Activated CD8-positive, alpha-beta memory T cell treated with anti-CD3 and anti-CD28 coated beads, Interleukin-2, amount 10 ng/mL, durations not matched to agents 7 days and 5 days (primary cell): ENCODE results near the gene SSBP3. TPM values are rescaled to one million over a fixed set of nuclear protein-coding genes. Genes with fewer than 3 reads are reported as not detected.

Source experiments
- ATAC-seq: fragments of 150-1000 bp; cut with Tn5 transposase; one replicate; pipeline ENCODE4 v1.10.0; 2021; ENCODE audit warnings: moderate library complexity
- CTCF ChIA-PET: fragments of 350-600 bp; sonication (Branson Sonifier 250); formaldehyde crosslinking; loops from one replicate; lab custom pipeline; 2021; ENCODE audit warnings: antibody characterized with exemption; lab: Charles Lee
- DNase-seq: peaks from one replicate; pipeline ENCODE4 v3.0.0-alpha.2; 2020
- H3K27ac Mint-ChIP-seq: one replicate; pipeline ENCODE4 v1.8.0; 2021; ENCODE audit warnings: mild to moderate bottlenecking, mixed read lengths
- H3K27me3 Mint-ChIP-seq: one replicate; pipeline ENCODE4 v1.8.0; 2021; ENCODE audit warnings: mixed read lengths
- H3K36me3 Mint-ChIP-seq: one replicate; pipeline ENCODE4 v1.8.0; 2021; ENCODE audit warnings: mild to moderate bottlenecking, mixed read lengths
- H3K4me1 Mint-ChIP-seq: one replicate; pipeline ENCODE4 v1.8.0; 2021; ENCODE audit warnings: mixed read lengths
- H3K4me3 Mint-ChIP-seq: one replicate; pipeline ENCODE4 v1.8.0; 2021; ENCODE audit warnings: mild to moderate bottlenecking, moderate library complexity, mixed read lengths
- H3K9me3 Mint-ChIP-seq: one replicate; pipeline ENCODE4 v1.8.0; 2022; ENCODE audit warnings: low read depth, mixed read lengths
- total RNA-seq, 2 experiments: library from RNA; stranded (reverse); gene quantifications; one replicate each; pipeline ENCODE4 v1.2.3, GENCODE V29; 2021

The SSBP3 gene
- total RNA-seq, 2 experiments from 2014 or later: 88.7 to 116 TPM

DNA sequence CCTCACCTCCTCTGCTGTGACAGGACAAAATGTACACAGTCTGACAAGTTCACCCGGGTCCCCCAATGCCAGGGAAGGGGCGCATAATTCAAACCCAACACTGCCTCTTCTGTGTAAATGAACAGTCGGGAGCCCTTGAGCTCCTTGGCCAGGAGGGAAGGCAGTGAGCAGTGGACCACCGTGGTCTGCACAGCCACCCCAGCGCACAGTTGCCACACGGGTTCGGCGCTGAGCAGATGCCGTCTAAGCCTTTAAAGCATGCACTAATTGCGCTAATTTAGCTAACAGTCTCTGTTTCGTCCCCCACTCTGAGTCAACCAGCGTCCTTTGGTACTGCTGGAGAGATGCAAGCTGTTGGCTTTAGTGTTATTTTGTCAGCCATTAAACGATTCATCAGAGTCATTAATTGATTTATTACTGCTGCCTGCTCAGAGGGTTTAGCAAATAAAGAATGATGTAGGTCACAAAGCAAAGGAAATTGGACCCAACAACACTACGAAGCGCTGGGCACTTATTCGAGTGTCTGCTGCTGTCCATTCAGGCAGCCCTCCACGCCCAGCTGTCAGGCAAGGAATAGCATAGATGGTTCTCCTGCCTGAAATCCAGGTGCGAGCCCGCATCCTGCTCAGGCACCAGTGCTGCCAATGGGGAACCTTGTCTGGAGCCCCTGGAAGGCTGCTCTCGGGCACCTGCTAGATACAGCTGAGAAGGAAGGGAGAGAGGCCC, 114.8 kb downstream of the SSBP3 start:
- Mint-ChIP-seq H3K4me3 (no peak overlapping the region), H3K27me3 (no peaks in the 10 kb centered on the region), H3K36me3 (no peaks in the 10 kb centered on the region), H3K27ac (peak overlapping the region; percentile 16), H3K9me3 (no peaks in the 10 kb centered on the region), H3K4me1 (peaks cover 81% of the 10 kb centered on the region)
- ATAC-seq (no peak), DNase-seq (no peak)
- CTCF ChIA-PET: interaction anchor here (0.7 to 1.3 kb wide), 3 partner anchors 24 to 198 kb away, joined by 3 to 4 read pairs (median 4); no protein-coding TSS in a partner anchor

GRCh38 chr1:54290506-54291184, 115.5 kb downstream of the SSBP3 start:
- H3K9me3 Mint-ChIP-seq: no peaks in the 10 kb centered on the region
- DNase-seq (peak; percentile 59), ATAC-seq (no peak)
- H3K27me3 Mint-ChIP-seq: no peaks in the 10 kb centered on the region
- CTCF ChIA-PET: interaction anchor here (0.7 kb wide), 1 partner anchor 199 kb away, joined by 3 read pairs; no protein-coding TSS in a partner anchor
- peak overlapping the region; percentile 85 for H3K27ac Mint-ChIP-seq
- peaks cover 88% of the 10 kb centered on the region for H3K4me1 Mint-ChIP-seq
- H3K36me3 Mint-ChIP-seq: no peaks in the 10 kb centered on the region
- no peak overlapping the region for H3K4me3 Mint-ChIP-seq

- CTCF ChIA-PET: interaction anchor here (0.7 to 1.0 kb wide), 2 partner anchors 15 to 199 kb away, joined by 3 to 4 read pairs; no protein-coding TSS in a partner anchor
- DNase-seq (peak; percentile 50), ATAC-seq (no peak)
- Mint-ChIP-seq H3K4me1 (peaks cover 88% of the 10 kb centered on the region), H3K27me3 (no peaks in the 10 kb centered on the region), H3K36me3 (no peaks in the 10 kb centered on the region), H3K9me3 (no peaks in the 10 kb centered on the region), H3K27ac (peak overlapping the region; percentile 85), H3K4me3 (peak overlapping the region; percentile 22)
Measured at GRCh38 chr1:54289712-54290233, 116.4 kb downstream of the SSBP3 start.

DNA sequence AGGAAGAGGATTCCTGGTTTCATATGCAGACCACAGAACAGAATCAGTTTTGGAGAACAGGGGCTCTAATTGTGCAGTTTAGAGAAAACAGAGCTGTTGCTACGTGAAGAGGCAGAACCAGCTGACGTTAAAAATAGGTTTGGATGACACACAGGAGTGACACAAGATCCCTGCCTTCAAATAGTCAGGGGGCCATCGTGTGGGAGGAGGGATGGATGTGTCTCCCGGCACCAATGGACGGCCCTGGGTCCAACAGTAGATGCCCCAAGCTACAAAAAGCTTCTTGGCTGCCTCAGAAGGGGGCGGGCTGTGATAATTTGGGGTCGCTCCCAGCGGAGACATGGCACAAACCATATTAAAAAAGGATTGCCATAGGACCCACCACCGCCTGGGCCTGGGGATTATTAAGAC, 118.4 kb downstream of the SSBP3 start:
- Mint-ChIP-seq H3K9me3 (no peaks in the 10 kb centered on the region), H3K36me3 (no peaks in the 10 kb centered on the region), H3K4me3 (peak overlapping the region; percentile 74), H3K27me3 (no peaks in the 10 kb centered on the region), H3K27ac (peak overlapping the region; percentile 97), H3K4me1 (peaks cover 94% of the 10 kb centered on the region)
- ATAC-seq (no peak), DNase-seq (no peak)
- CTCF ChIA-PET: interaction anchor here (0.7 to 2.1 kb wide), 5 partner anchors 12 to 235 kb away, joined by 3 to 6 read pairs (median 3); partner anchors contain the start of genes TCEANC2 and TMEM59

DNA sequence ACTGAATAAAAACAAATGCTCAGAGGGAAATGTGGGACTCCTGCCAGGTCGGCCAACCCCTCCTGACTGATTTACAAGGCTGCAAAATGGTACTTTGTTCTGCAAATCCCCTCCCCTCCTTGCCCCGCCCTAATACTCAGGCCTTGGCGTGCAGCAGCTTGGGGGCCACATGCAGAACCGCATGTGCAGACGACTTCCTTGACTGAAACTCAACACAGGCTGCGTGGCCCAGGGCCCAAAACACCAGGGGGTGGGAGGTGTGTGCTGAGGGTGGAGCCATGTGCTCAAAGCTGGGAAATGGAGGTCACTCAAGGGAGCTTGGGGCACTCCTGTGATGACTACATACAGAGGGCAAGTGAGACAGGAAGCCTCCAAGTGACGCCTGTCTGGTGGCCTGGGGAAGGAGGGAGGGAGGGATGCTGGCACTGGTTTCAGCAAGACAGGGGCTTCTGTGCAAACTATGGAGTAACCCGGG, 119.0 kb downstream of the SSBP3 start:
- CTCF ChIA-PET: interaction anchor here (0.7 to 2.1 kb wide), 5 partner anchors 12 to 234 kb away, joined by 3 to 6 read pairs (median 3); partner anchors contain the start of genes TCEANC2 and TMEM59
- ATAC-seq (peak; percentile 86), DNase-seq (peak; percentile 96)
- H3K27me3 Mint-ChIP-seq: no peaks in the 10 kb centered on the region
- H3K36me3 Mint-ChIP-seq: no peaks in the 10 kb centered on the region
- peak overlapping the region; percentile 97 for H3K27ac Mint-ChIP-seq
- H3K9me3 Mint-ChIP-seq: no peaks in the 10 kb centered on the region
- peak overlapping the region; percentile 74 for H3K4me3 Mint-ChIP-seq
- H3K4me1 Mint-ChIP-seq: peaks cover 97% of the 10 kb centered on the region

GRCh38 chr1:54285815-54286345, 120.3 kb downstream of the SSBP3 start:
- H3K27ac Mint-ChIP-seq: peak overlapping the region; percentile 97
- CTCF ChIA-PET: interaction anchor here (0.7 to 2.7 kb wide), 6 partner anchors 10 to 203 kb away, joined by 3 to 12 read pairs (median 5); partner anchors contain the start of genes CYB5RL and MRPL37
- no peaks in the 10 kb centered on the region for H3K36me3 Mint-ChIP-seq

GRCh38 chr1:54284781-54285529, 121.2 kb downstream of the SSBP3 start:
- H3K4me1 Mint-ChIP-seq: peaks cover 90% of the 10 kb centered on the region
- H3K27me3 Mint-ChIP-seq: no peaks in the 10 kb centered on the region
- H3K9me3 Mint-ChIP-seq: no peaks in the 10 kb centered on the region
- CTCF ChIA-PET: interaction anchor here (1.3 to 2.7 kb wide), 4 partner anchors 28 to 214 kb away, joined by 3 to 12 read pairs (median 6); partner anchors contain the start of genes CYB5RL and MRPL37
- H3K27ac Mint-ChIP-seq: peak overlapping the region; percentile 97
- H3K4me3 Mint-ChIP-seq: peak overlapping the region; percentile 74
- DNase-seq: peak; percentile 76
- peak; percentile 59 for ATAC-seq
- peaks cover 6% of the 10 kb centered on the region for H3K36me3 Mint-ChIP-seq

More at GRCh38 chr1:54285815-54286345, 120.3 kb downstream of the SSBP3 start:
- Mint-ChIP-seq H3K27me3 (no peaks in the 10 kb centered on the region), H3K4me3 (peak overlapping the region; percentile 74), H3K9me3 (no peaks in the 10 kb centered on the region), H3K4me1 (peaks cover 91% of the 10 kb centered on the region)
- ATAC-seq (no peak), DNase-seq (no peak)

- Mint-ChIP-seq H3K27me3 (no peaks in the 10 kb centered on the region), H3K9me3 (no peaks in the 10 kb centered on the region), H3K4me1 (peaks cover 83% of the 10 kb centered on the region), H3K27ac (peak overlapping the region; percentile 97), H3K36me3 (peaks cover 8% of the 10 kb centered on the region), H3K4me3 (peak overlapping the region; percentile 34)
- DNase-seq (no peak), ATAC-seq (no peak)
- CTCF ChIA-PET: interaction anchor here (0.9 to 2.7 kb wide), 5 partner anchors 9 to 215 kb away, joined by 3 to 12 read pairs (median 3); no protein-coding TSS in a partner anchor
Measured at GRCh38 chr1:54283635-54284385, 122.4 kb downstream of the SSBP3 start.

DNA sequence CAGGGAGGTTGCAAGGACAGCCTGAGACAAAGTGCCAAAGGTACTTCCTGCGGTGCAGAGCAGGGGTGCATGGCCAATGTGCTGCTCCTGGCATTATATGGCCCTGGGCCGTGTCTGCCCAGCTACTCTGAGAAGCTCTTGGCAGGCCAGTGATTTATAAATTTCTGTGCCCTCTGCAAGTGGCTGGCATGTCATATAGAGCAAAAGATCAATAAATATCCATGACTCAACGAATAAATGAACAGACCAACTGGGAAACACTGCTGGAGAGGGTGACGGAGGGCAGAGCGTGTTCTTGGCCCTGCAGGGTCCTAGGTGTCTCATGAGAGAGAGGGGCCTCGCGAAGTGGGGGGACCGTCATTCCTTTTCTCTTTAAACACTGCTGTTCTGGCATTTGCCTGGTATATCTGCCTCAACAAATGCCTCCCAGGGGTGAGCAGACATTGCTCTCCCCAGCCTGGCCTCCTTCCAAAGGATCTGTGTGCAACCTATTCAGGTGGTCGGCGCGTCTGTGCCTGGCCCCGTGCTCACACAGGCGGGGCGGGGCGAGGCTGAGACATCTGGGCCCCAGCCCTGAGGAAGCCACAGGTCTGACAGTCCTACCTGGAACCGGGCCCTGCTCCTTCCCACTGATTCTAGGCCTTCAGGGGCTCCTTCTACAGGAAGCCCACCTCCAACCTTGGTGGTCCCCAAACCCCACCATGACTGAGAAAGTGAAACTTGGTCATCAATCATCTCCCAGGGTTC, 123.9 kb downstream of the SSBP3 start:
- H3K27ac Mint-ChIP-seq: peak overlapping the region; percentile 97
- peaks cover 10% of the 10 kb centered on the region for H3K36me3 Mint-ChIP-seq
- CTCF ChIA-PET: interaction anchor here (0.7 kb wide), 1 partner anchor 123 kb away, joined by 4 read pairs; no protein-coding TSS in a partner anchor
- ATAC-seq (no peak), DNase-seq (no peak)
- H3K4me3 Mint-ChIP-seq: no peak overlapping the region
- no peaks in the 10 kb centered on the region for H3K27me3 Mint-ChIP-seq
- H3K4me1 Mint-ChIP-seq: peaks cover 84% of the 10 kb centered on the region
- H3K9me3 Mint-ChIP-seq: no peaks in the 10 kb centered on the region

- ATAC-seq (no peak), DNase-seq (no peak)
- CTCF ChIA-PET: no interaction called here
- Mint-ChIP-seq H3K4me1 (peaks cover 76% of the 10 kb centered on the region), H3K27ac (peak overlapping the region; percentile 64), H3K27me3 (no peaks in the 10 kb centered on the region), H3K36me3 (peaks cover 17% of the 10 kb centered on the region), H3K4me3 (no peak overlapping the region), H3K9me3 (no peaks in the 10 kb centered on the region)
Measured at GRCh38 chr1:54280651-54281050, 125.5 kb downstream of the SSBP3 start.

- Mint-ChIP-seq H3K27ac (no peak overlapping the region), H3K4me1 (peaks cover 70% of the 10 kb centered on the region), H3K4me3 (no peak overlapping the region), H3K9me3 (no peaks in the 10 kb centered on the region), H3K36me3 (peaks cover 17% of the 10 kb centered on the region), H3K27me3 (no peaks in the 10 kb centered on the region)
- ATAC-seq (no peak), DNase-seq (no peak)
- CTCF ChIA-PET: no interaction called here
Measured at GRCh38 chr1:54279457-54279856, 126.7 kb downstream of the SSBP3 start.
